ENCODE results near the gene MYO9B.
A peak's percentile ranks its signal among the peaks of the same experiment; 100 is the strongest.

MYO9B gene

GRCh38 chr19:17235971-17236777 is 160.6 kb downstream of the MYO9B start:
- TF ChIP-seq, protein P1, sequence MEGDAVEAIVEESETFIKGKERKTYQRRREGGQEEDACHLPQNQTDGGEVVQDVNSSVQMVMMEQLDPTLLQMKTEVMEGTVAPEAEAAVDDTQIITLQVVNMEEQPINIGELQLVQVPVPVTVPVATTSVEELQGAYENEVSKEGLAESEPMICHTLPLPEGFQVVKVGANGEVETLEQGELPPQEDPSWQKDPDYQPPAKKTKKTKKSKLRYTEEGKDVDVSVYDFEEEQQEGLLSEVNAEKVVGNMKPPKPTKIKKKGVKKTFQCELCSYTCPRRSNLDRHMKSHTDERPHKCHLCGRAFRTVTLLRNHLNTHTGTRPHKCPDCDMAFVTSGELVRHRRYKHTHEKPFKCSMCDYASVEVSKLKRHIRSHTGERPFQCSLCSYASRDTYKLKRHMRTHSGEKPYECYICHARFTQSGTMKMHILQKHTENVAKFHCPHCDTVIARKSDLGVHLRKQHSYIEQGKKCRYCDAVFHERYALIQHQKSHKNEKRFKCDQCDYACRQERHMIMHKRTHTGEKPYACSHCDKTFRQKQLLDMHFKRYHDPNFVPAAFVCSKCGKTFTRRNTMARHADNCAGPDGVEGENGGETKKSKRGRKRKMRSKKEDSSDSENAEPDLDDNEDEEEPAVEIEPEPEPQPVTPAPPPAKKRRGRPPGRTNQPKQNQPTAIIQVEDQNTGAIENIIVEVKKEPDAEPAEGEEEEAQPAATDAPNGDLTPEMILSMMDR (IDR thresholded peaks at IDR 0.05): no peak
- peak overlapping the region; percentile 52 for H3K4me3 Mint-ChIP-seq
- H3K36me3 Mint-ChIP-seq (ENCODE audit: low read depth): peaks cover 42% of the 10 kb centered on the region
- DNase-seq: no peak
- H3K4me1 Mint-ChIP-seq: peaks cover 55% of the 10 kb centered on the region
- peak overlapping the region; percentile 79 for H3K27ac Mint-ChIP-seq
- H3K27me3 Mint-ChIP-seq (ENCODE audit: low read depth, poor library complexity): peaks cover 4% of the 10 kb centered on the region
- H3K9me3 Mint-ChIP-seq: no peaks in the 10 kb centered on the region

DNA sequence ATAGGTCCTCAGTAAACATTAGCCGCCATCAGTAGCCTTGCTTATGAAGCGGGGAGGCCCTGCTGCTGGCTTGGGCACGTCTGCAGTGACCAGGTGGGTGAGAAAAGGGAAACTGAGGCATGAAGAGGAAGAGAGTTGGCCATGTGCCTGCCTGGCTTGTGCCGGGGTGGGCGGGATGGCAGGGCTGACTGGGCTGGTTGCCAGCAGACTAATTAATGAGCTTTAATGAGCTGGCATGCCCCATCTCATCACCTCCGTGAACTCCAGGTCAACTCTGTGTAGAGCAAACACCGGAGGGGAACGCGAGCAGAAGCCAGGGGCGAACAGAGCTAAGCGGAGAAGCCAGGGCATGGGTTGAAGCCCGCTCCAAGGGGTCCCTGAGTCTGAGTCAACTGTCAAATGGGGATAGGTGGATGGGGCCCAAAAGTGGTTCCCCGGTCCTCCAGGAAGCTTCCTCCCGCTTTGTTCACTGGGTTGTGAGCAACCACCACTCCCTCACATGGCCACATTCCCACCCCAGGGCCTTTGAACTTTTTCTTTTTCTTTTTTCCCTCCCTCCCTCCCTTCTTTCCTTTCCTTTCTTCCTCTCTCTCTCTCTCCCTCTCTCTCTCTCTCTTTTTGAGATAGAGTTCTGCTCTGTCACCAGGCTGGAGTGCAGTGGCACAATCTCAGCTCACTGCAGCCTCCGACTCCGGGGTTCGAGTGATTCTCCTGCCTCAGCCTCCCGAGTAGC is 161.4 kb downstream of the MYO9B start:
- TF ChIP-seq, protein P1 (IDR thresholded peaks at IDR 0.05): no peak
- Mint-ChIP-seq H3K27me3 (ENCODE audit: low read depth, poor library complexity) (peaks cover 4% of the 10 kb centered on the region), H3K36me3 (ENCODE audit: low read depth) (peaks cover 40% of the 10 kb centered on the region), H3K27ac (peak overlapping the region; percentile 79), H3K9me3 (no peaks in the 10 kb centered on the region), H3K4me3 (peak overlapping the region; percentile 13), H3K4me1 (peaks cover 63% of the 10 kb centered on the region)
- no peak for DNase-seq

DNA sequence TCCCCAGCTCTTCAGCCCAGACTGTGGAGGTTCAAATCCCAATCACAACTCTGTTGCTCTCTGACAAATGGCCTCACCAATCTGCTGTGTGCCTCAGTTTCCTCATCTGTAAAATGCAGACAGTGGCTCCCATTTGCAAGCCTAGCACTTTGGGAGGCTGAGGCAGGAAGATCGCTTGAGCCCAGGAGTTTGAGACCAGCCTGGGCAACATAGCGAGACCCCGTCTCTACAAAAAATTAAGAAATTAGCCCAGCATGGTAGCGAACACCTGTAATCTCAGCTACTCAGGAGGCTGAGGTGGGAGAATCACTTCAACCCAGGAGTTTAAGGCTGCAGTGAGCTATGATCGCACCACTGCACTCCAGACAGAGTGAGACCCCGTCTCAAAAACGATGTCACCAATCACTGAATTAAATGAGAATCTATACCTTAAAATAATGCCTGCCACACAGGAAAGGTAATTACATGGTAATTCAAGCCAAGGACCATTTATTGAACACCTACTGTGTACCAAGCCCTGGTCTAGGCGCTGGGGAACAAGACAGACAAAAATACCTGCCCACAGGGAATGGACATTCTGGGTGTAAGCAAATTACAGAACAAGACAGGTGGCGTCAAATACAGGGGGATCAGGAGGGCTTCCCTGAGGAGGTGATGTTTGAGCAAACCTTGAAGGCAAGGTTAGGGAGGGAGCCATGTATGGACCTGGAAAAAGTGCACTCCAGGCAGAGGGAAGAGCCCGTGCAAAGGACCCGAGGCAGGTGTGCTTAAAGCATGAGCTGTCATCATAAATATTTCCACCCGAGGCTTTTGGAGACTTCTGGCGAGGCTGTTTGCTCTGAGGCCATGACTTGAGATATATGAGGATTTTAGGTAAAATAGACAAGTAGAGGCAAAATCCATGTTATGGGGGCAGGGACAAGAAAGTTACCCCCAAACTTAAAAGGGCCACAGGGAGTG is 162.4 kb downstream of the MYO9B start:
- Mint-ChIP-seq H3K27ac (peak overlapping the region; percentile 51), H3K4me1 (peaks cover 73% of the 10 kb centered on the region), H3K4me3 (peak overlapping the region; percentile 28), H3K36me3 (ENCODE audit: low read depth) (peaks cover 35% of the 10 kb centered on the region), H3K9me3 (no peaks in the 10 kb centered on the region), H3K27me3 (ENCODE audit: low read depth, poor library complexity) (peaks cover 4% of the 10 kb centered on the region)
- DNase-seq: no peak
- TF ChIP-seq, protein P1 (IDR thresholded peaks at IDR 0.05): no peak

DNA sequence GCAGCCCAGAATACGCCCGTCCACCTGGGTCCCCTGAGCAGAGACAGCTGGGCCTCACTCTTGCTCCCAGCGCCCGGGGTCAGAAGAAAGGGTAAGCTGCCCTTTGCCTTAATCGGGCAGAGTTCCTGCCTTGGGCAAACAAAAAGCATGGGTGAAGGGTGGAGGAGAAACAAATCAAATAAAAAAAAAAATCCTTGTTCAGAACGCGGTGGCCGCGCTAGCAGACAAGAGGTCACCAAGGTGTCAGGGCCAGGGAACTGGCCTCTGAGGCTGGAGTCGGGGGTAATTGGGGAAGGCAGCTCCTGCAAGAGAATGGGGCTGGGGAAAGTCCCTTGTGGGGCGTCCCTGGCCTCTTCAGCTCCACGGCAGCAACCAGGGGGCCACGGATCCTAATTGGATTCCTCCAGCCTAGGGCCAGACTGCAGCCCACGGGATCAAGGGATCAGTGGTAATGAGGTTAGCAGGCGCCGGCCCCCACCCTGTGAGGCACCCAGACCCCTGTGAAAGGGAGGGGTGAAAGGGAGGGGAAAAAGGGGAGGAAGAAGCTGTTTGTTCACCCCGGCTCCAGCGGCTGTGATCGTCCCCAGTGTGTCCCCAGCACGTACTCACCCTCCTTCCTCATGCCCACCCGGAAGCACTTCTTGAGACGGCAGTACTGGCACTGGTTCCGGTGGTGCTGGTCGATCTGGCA is 164.6 kb downstream of the MYO9B start:
- H3K36me3 Mint-ChIP-seq (ENCODE audit: low read depth): peaks cover 19% of the 10 kb centered on the region
- H3K27ac Mint-ChIP-seq: peak overlapping the region; percentile 95
- peak overlapping the region; percentile 75 for H3K4me3 Mint-ChIP-seq
- no peaks in the 10 kb centered on the region for H3K9me3 Mint-ChIP-seq
- peaks cover 68% of the 10 kb centered on the region for H3K4me1 Mint-ChIP-seq
- no peaks in the 10 kb centered on the region for H3K27me3 Mint-ChIP-seq (ENCODE audit: low read depth, poor library complexity)
- no peak for DNase-seq
- TF ChIP-seq, protein P1 (IDR thresholded peaks at IDR 0.05): no peak

DNA sequence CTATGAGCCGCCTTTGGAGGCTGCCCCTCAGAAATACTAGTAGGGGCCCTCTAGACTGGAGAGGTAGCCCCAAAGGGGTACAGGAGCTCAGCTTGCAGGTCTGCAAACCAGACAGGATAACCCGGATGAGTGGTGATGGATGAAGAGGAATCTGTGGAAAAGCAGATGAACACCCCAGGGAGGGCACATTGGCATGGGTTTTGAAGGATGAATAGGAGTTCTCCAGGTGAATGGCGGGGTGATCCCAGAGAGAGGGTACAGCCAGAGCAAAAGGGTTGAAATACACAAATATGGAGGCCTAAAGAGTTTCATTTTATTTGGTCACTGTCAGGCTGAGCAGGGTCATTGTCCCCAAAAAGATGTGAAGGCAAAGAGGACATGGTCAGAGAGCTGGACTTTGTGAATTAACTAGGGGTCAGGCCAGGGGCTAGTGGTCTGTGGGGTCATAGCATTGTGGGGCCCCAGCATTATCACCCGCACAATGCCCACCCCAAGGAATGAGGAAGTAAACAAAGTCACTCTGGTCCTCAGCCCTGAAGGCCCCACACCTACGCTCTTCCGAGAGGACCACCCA is 165.3 kb downstream of the MYO9B start:
- Mint-ChIP-seq H3K27me3 (ENCODE audit: low read depth, poor library complexity) (no peaks in the 10 kb centered on the region), H3K9me3 (no peaks in the 10 kb centered on the region), H3K36me3 (ENCODE audit: low read depth) (peaks cover 19% of the 10 kb centered on the region), H3K4me3 (peak overlapping the region; percentile 75), H3K27ac (peak overlapping the region; percentile 93), H3K4me1 (peaks cover 68% of the 10 kb centered on the region)
- TF ChIP-seq, protein P1 (IDR thresholded peaks at IDR 0.05): no peak
- no peak for DNase-seq
